ENCODE data around the gene TMCC3. TPM values are rescaled to one million over a fixed set of nuclear protein-coding genes. Genes with fewer than 3 reads are reported as not detected.

Gene TMCC3
- total RNA-seq, 3 donors from 2014 or later (not counting 1 experiment from before 2014, with no cell fraction given) = 20.1 to 29.3 (median 21.6) TPM

DNA sequence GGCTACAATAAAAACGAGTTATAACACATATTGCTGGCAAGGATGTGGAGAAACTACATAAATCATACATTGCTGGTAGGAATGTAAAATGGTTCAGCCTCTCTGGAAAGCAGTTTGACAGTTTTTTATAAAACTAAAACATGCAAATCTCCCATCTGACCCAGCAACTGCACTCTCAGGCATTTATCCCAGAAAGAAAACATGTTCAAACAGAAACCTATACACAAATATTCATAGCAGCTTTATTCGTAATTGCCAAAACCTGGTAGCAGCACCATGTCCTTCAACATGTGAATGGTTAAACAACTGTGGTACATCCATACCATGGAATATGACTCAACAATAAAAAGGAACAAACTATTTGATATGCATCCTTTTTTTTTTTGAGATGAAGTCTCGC is 10.1 kb upstream of the TMCC3 start:
- WGBS (ENCODE audit: insufficient coverage) = 96% methylated on average over 2 of the region's 3 CpGs
- TF ChIP-seq, protein P1, sequence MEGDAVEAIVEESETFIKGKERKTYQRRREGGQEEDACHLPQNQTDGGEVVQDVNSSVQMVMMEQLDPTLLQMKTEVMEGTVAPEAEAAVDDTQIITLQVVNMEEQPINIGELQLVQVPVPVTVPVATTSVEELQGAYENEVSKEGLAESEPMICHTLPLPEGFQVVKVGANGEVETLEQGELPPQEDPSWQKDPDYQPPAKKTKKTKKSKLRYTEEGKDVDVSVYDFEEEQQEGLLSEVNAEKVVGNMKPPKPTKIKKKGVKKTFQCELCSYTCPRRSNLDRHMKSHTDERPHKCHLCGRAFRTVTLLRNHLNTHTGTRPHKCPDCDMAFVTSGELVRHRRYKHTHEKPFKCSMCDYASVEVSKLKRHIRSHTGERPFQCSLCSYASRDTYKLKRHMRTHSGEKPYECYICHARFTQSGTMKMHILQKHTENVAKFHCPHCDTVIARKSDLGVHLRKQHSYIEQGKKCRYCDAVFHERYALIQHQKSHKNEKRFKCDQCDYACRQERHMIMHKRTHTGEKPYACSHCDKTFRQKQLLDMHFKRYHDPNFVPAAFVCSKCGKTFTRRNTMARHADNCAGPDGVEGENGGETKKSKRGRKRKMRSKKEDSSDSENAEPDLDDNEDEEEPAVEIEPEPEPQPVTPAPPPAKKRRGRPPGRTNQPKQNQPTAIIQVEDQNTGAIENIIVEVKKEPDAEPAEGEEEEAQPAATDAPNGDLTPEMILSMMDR (IDR thresholded peaks at IDR 0.05) = no peak
- Mint-ChIP-seq H3K27me3 (ENCODE audit: low read depth in 2 of 2) (no peaks in the 10 kb centered on the region), H3K36me3 (no peaks in the 10 kb centered on the region), H3K27ac (no peak overlapping the region), H3K4me3 (no peak overlapping the region), H3K4me1 (no peaks in the 10 kb centered on the region), H3K9me3 (no peaks in the 10 kb centered on the region)
- no peaks in the 10 kb centered on the region for H3K4me1 ChIP-seq (ENCODE audit: control insufficient read depth, insufficient read depth, low read length)
- intact Hi-C loops (cut with micrococcal nuclease) = no loop called here
- DNase-seq (no peak), ATAC-seq (no peak)
- H3K27ac ChIP-seq (ENCODE audit: low read length) = no peak overlapping the region
- no peaks in the 10 kb centered on the region for H3K36me3 ChIP-seq (ENCODE audit: control insufficient read depth, insufficient read depth, low read length)
- H3K27me3 ChIP-seq (ENCODE audit: control insufficient read depth, insufficient read depth, low read length) = no peaks in the 10 kb centered on the region
- H3K4me3 ChIP-seq (ENCODE audit: low read length) = no peak overlapping the region
- H3K9me3 ChIP-seq (ENCODE audit: control insufficient read depth, insufficient read depth, low read length) = no peaks in the 10 kb centered on the region

DNA sequence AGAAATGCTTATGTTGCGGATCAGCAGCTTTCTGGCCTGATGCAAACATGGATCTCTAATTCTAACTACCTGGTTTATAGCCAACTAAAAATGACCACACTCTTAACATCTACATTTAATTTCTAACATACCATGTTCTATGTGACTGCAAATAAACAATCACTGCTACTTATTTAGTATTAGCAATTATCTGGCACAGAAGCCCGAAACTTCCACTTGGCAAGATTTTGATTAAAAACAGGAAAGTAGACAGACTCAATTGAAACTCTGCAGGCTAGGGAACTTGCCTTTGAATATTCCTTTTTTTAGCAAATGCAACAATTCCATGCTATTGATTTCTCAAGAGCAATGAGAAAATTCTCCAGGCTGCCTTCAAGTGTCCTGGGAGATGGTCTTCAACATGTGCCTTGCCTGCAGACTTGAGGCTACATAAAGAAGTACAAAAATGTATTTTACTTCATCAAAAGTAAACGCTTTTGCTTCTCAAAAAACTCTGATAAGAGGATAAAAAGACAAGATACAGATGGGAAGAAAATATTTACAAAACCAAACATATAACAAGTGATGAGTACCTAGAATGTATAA is 9.1 kb upstream of the TMCC3 start:
- ATAC-seq (no peak), DNase-seq (no peak)
- H3K36me3 ChIP-seq (ENCODE audit: control insufficient read depth, insufficient read depth, low read length) = no peaks in the 10 kb centered on the region
- intact Hi-C loops (cut with micrococcal nuclease) = no loop called here
- no peaks in the 10 kb centered on the region for H3K9me3 ChIP-seq (ENCODE audit: control insufficient read depth, insufficient read depth, low read length)
- WGBS (ENCODE audit: insufficient coverage) = 97% methylated on average over 2 of the region's 3 CpGs
- no peak overlapping the region for H3K4me3 ChIP-seq (ENCODE audit: low read length)
- H3K4me1 ChIP-seq (ENCODE audit: control insufficient read depth, insufficient read depth, low read length) = no peaks in the 10 kb centered on the region
- Mint-ChIP-seq H3K27ac (no peak overlapping the region), H3K9me3 (no peaks in the 10 kb centered on the region), H3K4me3 (no peak overlapping the region), H3K4me1 (no peaks in the 10 kb centered on the region), H3K27me3 (ENCODE audit: low read depth in 2 of 2) (no peaks in the 10 kb centered on the region), H3K36me3 (no peaks in the 10 kb centered on the region)
- H3K27me3 ChIP-seq (ENCODE audit: control insufficient read depth, insufficient read depth, low read length) = no peaks in the 10 kb centered on the region
- TF ChIP-seq, protein P1 (IDR thresholded peaks at IDR 0.05) = no peak
- H3K27ac ChIP-seq (ENCODE audit: low read length) = no peak overlapping the region

DNA sequence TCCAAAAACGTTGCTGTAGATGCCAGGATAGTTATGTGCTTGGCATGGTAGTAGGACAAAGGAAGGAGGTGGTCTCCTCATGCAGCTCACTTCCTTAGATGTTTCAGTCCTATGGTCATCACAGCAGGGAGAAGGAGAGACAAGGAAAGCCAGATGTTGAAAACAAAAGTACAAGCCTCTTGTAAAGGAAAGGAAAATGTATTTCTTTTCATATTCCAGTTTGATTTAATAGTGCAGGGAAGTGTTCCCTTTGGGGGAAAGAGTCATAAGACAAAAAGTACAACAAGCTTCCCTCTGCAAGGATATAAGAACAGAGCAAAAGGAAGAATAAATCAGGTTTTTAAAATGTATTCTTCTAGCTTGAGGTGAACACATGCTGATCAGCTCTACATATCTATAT is 8.6 kb upstream of the TMCC3 start:
- H3K4me3 ChIP-seq (ENCODE audit: low read length) = no peak overlapping the region
- TF ChIP-seq, protein P1 (IDR thresholded peaks at IDR 0.05) = no peak
- no peaks in the 10 kb centered on the region for H3K36me3 Mint-ChIP-seq
- no peak overlapping the region for H3K27ac ChIP-seq (ENCODE audit: low read length)
- WGBS (ENCODE audit: insufficient coverage) = 17% methylated on average over 1 of the region's 1 CpG
- H3K9me3 ChIP-seq (ENCODE audit: control insufficient read depth, insufficient read depth, low read length) = no peaks in the 10 kb centered on the region
- no peak overlapping the region for H3K4me3 Mint-ChIP-seq
- no peak overlapping the region for H3K27ac Mint-ChIP-seq
- no peaks in the 10 kb centered on the region for H3K4me1 ChIP-seq (ENCODE audit: control insufficient read depth, insufficient read depth, low read length)
- no peaks in the 10 kb centered on the region for H3K36me3 ChIP-seq (ENCODE audit: control insufficient read depth, insufficient read depth, low read length)
- no peaks in the 10 kb centered on the region for H3K27me3 Mint-ChIP-seq (ENCODE audit: low read depth in 2 of 2)
- H3K27me3 ChIP-seq (ENCODE audit: control insufficient read depth, insufficient read depth, low read length) = no peaks in the 10 kb centered on the region
- ATAC-seq (no peak), DNase-seq (no peak)
- no peaks in the 10 kb centered on the region for H3K4me1 Mint-ChIP-seq
- H3K9me3 Mint-ChIP-seq = no peaks in the 10 kb centered on the region
- intact Hi-C loops (cut with micrococcal nuclease) = no loop called here

DNA sequence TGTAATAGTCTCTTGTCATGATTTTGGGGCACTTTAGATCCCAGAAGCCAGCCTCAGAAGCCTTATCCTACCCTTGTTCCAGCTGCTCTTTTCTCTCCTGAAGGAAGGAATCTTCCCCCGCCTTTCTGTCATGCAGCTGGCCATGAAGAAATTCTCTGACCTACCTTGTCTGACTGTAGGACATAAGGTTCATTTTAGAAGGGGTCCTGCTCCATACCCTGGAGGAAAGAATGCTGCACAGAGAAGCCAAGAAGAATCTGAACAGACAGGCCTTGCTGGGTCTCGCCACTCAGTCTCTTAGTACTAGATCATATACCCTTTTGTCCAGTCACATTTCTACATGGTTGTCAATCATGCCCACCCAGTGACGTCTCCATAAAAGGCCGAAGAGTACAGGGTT is 6.2 kb upstream of the TMCC3 start:
- WGBS (ENCODE audit: insufficient coverage) = 87% methylated on average over 4 of the region's 4 CpGs

More for the DNA sequence above, 6.2 kb upstream of the TMCC3 start:
- DNase-seq (no peak), ATAC-seq (no peak)
- Mint-ChIP-seq H3K4me1 (no peaks in the 10 kb centered on the region), H3K36me3 (no peaks in the 10 kb centered on the region), H3K27ac (no peak overlapping the region), H3K27me3 (ENCODE audit: low read depth in 2 of 2) (no peaks in the 10 kb centered on the region), H3K9me3 (no peaks in the 10 kb centered on the region), H3K4me3 (no peak overlapping the region)
- Histone ChIP-seq H3K9me3 (ENCODE audit: control insufficient read depth, insufficient read depth, low read length) (no peaks in the 10 kb centered on the region), H3K4me1 (ENCODE audit: control insufficient read depth, insufficient read depth, low read length) (no peaks in the 10 kb centered on the region), H3K27me3 (ENCODE audit: control insufficient read depth, insufficient read depth, low read length) (no peaks in the 10 kb centered on the region), H3K27ac (ENCODE audit: low read length) (no peak overlapping the region), H3K36me3 (ENCODE audit: control insufficient read depth, insufficient read depth, low read length) (no peaks in the 10 kb centered on the region), H3K4me3 (ENCODE audit: low read length) (no peak overlapping the region)
- intact Hi-C loops (cut with micrococcal nuclease) = no loop called here
- TF ChIP-seq, protein P1 (IDR thresholded peaks at IDR 0.05) = no peak
